Transverse colon (tissue), 4 donors: ENCODE measurements around the gene MRPL19. TPM values are rescaled to one million over a fixed set of nuclear protein-coding genes. Genes with fewer than 3 reads are reported as not detected.

Experiments used
- DNase-seq: peaks from one replicate; pipeline ENCODE4 v3.0.0-alpha.2; 2019
- H3K27ac ChIP-seq, 4 donors: fragments of 200-600 bp; sonication (generic); 2 replicates each; pipeline ENCODE4 v1.5.1; 2016 to 2018; ENCODE audit warnings: inconsistent platforms in 4 of 4
- H3K27me3 ChIP-seq: fragments of 200-600 bp; sonication (generic); 2 replicates; pipeline ENCODE4 v1.5.1; 2017; ENCODE audit warnings: inconsistent platforms
- H3K36me3 ChIP-seq, 4 donors: fragments of 200-600 bp; sonication (generic); 2 replicates each; pipeline ENCODE4 v1.5.1; 2017 to 2019; ENCODE audit warnings: inconsistent platforms in 4 of 4
- H3K4me1 ChIP-seq, 4 donors: fragments of 200-600 bp; sonication (generic); 2 replicates each; pipeline ENCODE4 v1.5.1; 2017 to 2020; ENCODE audit warnings: inconsistent platforms in 4 of 4
- H3K4me3 ChIP-seq, 4 donors: fragments of 200-600 bp; sonication (generic); 1 replicate in 1 of 4; 2 replicates in 3 of 4; pipeline versions ENCODE4 v1.5.1 to v1.6.1; 2017 to 2019; ENCODE audit warnings: inconsistent platforms in 4 of 4
- H3K9me3 ChIP-seq, 2 donors: fragments of 200-600 bp; sonication (generic); 2 replicates each; pipeline ENCODE4 v1.5.1; 2017 to 2019; ENCODE audit warnings: inconsistent platforms in 2 of 2
- EP300 ChIP-seq: sonication (generic); formaldehyde crosslinking; IDR thresholded peaks from one replicate; pipeline ENCODE4 v1.6.1; 2017; ENCODE audit warnings: antibody characterized with exemption, low read depth
- POLR2A ChIP-seq: fragments of 450-650 bp; IDR thresholded peaks from one replicate; pipeline ENCODE4 v1.6.1; 2016; ENCODE audit warnings: antibody characterized with exemption, mild to moderate bottlenecking, moderate library complexity
- POLR2AphosphoS5 ChIP-seq, 3 donors: sonication (generic); formaldehyde crosslinking; IDR thresholded peaks; one replicate each; pipeline ENCODE4 v1.6.1; 2016; ENCODE audit warnings: antibody characterized with exemption in 3 of 3
- WGBS, 2 donors: methylation state at CpG; one replicate each; pipeline ENCODE4 v1.1.5; 2018; ENCODE audit warnings: low coverage in 1 of 2; 5-methylcytosine and 5-hydroxymethylcytosine counted together
- in situ Hi-C, 4 donors: fragments of 200-750 bp; cut with MboI; loops; one replicate each; pipeline versions ENCODE4 v1.15.0 to v1.15.1; 2017; ENCODE audit warnings: low sequenced_read_pairs in 3 of 4, low pct_ligation_motif_present in 1 of 4, low pct_unique_long_range_greater_than_20kb in 1 of 4
- intact Hi-C: fragments of 100-400 bp; cut with DNase I; formaldehyde crosslinking; loops from one replicate; pipeline ENCODE4 v1.15.1; 2023; ENCODE audit warnings: low total_unique reads
- total RNA-seq, 4 donors: library from RNA; depleted of rRNA; stranded (reverse); fragments of >200 nt; gene quantifications; one replicate each; pipeline ENCODE4 v1.1.0, GENCODE V29; 2016
- TF ChIP-seq, protein P1 (sequence below), 5 experiments: fragments of 200-600 bp in 3 of 5; fragments of 450-650 bp in 2 of 5; sonication (generic) in 3 of 5; IDR thresholded peaks; 1 replicate in 2 of 5; 2 replicates in 3 of 5; pipeline ENCODE4 v1.5.1; 2016 to 2017; ENCODE audit warnings: antibody characterized with exemption in 5 of 5, inconsistent platforms in 3 of 5, mild to moderate bottlenecking in 2 of 5, moderate library complexity in 1 of 5

The MRPL19 gene
- total RNA-seq, 4 donors from 2014 or later: 4.4 to 131 (median 27.4) TPM

DNA sequence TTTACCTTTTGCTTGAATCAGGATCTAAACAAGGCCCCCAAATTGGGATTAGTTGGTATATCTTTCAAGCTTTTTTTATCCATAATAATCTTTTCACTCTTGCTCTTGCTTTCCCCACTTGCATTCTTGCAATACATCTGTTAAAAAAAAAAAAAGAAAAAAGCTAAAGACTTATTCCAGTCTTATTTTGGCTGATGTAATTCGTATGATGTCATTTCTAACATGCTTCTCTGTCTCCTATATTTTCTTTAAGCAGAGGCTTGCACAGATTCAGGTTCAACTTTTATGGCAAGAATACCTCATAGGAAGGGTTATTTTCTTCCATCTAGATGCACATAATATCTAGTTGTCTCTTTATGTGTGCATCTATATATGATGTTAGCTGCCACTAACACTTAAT is 73.9 kb downstream of the MRPL19 start:
- TF ChIP-seq EP300 (no peak), POLR2A (no peak), POLR2AphosphoS5 (IDR thresholded peaks at IDR 0.05) (no peak)
- TF ChIP-seq, protein P1, sequence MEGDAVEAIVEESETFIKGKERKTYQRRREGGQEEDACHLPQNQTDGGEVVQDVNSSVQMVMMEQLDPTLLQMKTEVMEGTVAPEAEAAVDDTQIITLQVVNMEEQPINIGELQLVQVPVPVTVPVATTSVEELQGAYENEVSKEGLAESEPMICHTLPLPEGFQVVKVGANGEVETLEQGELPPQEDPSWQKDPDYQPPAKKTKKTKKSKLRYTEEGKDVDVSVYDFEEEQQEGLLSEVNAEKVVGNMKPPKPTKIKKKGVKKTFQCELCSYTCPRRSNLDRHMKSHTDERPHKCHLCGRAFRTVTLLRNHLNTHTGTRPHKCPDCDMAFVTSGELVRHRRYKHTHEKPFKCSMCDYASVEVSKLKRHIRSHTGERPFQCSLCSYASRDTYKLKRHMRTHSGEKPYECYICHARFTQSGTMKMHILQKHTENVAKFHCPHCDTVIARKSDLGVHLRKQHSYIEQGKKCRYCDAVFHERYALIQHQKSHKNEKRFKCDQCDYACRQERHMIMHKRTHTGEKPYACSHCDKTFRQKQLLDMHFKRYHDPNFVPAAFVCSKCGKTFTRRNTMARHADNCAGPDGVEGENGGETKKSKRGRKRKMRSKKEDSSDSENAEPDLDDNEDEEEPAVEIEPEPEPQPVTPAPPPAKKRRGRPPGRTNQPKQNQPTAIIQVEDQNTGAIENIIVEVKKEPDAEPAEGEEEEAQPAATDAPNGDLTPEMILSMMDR (IDR thresholded peaks at IDR 0.05): no peak
- WGBS, 2 donors: 67 to 85% methylated on average over 1 of the region's 1 CpG
- H3K27ac ChIP-seq: no peak overlapping the region
- no peak for DNase-seq
- in situ Hi-C loops: no loop called here
- no peaks in the 10 kb centered on the region for H3K36me3 ChIP-seq
- no peak overlapping the region for H3K4me3 ChIP-seq
- H3K27me3 ChIP-seq: no peaks in the 10 kb centered on the region
- no peaks in the 10 kb centered on the region for H3K4me1 ChIP-seq
- peaks cover 0 to 5% of the 10 kb centered on the region in 2 donors for H3K9me3 ChIP-seq
- intact Hi-C loops: no loop called here

- no peak overlapping the region for H3K4me3 ChIP-seq
Measured at GRCh38 chr2:75722687-75723086, 76.1 kb downstream of the MRPL19 start.

GRCh38 chr2:75728614-75729419 is 82.2 kb downstream of the MRPL19 start:
- Histone ChIP-seq H3K4me1 (no peaks in the 10 kb centered on the region), H3K4me3 (no peak overlapping the region), H3K27me3 (no peaks in the 10 kb centered on the region), H3K27ac (no peak overlapping the region), H3K36me3 (no peaks in the 10 kb centered on the region), H3K9me3 (no peaks in the 10 kb centered on the region)
- 62 to 64% methylated on average over 3 to 6 of the region's 6 CpGs for WGBS, 2 donors
- intact Hi-C loops: no loop called here
- DNase-seq: no peak
- in situ Hi-C loops: no loop called here
- no peak for TF ChIP-seq POLR2AphosphoS5 (IDR thresholded peaks at IDR 0.05)
- TF ChIP-seq, protein P1 (IDR thresholded peaks at IDR 0.05): no peak
- no peak for TF ChIP-seq EP300
- TF ChIP-seq POLR2A: no peak

More at GRCh38 chr2:75722687-75723086, 76.1 kb downstream of the MRPL19 start:
- Histone ChIP-seq H3K9me3 (peaks cover 0 to 5% of the 10 kb centered on the region in 2 donors), H3K27me3 (no peaks in the 10 kb centered on the region), H3K36me3 (no peaks in the 10 kb centered on the region), H3K27ac (no peak overlapping the region), H3K4me1 (no peaks in the 10 kb centered on the region)
- in situ Hi-C loops (no loop called here), intact Hi-C loops (no loop called here)
- DNase-seq: no peak
- TF ChIP-seq EP300 (no peak), POLR2AphosphoS5 (IDR thresholded peaks at IDR 0.05) (no peak), POLR2A (no peak)
- TF ChIP-seq, protein P1 (IDR thresholded peaks at IDR 0.05): no peak

DNA sequence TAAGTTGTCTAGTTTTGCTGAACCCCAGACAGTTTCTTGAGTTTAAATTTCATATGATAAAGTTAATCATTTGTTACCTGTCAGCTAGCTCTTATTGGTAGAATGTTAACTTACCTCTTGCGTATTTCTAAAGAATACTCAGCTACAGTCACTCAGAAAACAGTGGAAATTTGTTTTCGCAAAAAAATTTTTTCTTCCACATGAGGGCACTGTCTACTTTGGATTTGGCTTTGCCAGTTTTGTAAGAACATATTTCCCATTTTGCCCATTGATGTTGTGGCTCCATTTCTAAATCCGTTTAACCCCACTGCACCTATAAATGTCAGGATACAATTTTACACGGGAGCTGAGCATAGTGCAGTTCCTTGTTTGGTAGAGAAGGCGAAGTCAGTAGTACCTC is 83.3 kb downstream of the MRPL19 start:
- intact Hi-C loops (no loop called here), in situ Hi-C loops (no loop called here)
- Histone ChIP-seq H3K4me3 (no peak overlapping the region), H3K36me3 (no peaks in the 10 kb centered on the region), H3K9me3 (no peaks in the 10 kb centered on the region), H3K27ac (no peak overlapping the region), H3K4me1 (no peaks in the 10 kb centered on the region), H3K27me3 (no peaks in the 10 kb centered on the region)
- WGBS, 2 donors: 53 to 58% methylated on average over 5 of the region's 5 CpGs
- no peak for DNase-seq
- TF ChIP-seq POLR2AphosphoS5 (IDR thresholded peaks at IDR 0.05): no peak
- TF ChIP-seq, protein P1 (IDR thresholded peaks at IDR 0.05): peak in 3 of 5 experiments; percentile 8 to 17 (median 13)
- no peak for TF ChIP-seq POLR2A
- no peak for TF ChIP-seq EP300
